SH-SY5Y (cell line): Measurements from ENCODE around the gene CEACAM16.

Experiments used
- GATA2 ChIP-seq: IDR thresholded peaks from 2 replicates; pipeline ENCODE4 v1.6.1; 2011; ENCODE audit warnings: mild to moderate bottlenecking, low read depth, low read length
- GATA3 ChIP-seq: IDR thresholded peaks from 2 replicates; pipeline ENCODE4 v1.6.1; 2011; ENCODE audit warnings: low read depth, mild to moderate bottlenecking, low read length, moderate library complexity

DNA sequence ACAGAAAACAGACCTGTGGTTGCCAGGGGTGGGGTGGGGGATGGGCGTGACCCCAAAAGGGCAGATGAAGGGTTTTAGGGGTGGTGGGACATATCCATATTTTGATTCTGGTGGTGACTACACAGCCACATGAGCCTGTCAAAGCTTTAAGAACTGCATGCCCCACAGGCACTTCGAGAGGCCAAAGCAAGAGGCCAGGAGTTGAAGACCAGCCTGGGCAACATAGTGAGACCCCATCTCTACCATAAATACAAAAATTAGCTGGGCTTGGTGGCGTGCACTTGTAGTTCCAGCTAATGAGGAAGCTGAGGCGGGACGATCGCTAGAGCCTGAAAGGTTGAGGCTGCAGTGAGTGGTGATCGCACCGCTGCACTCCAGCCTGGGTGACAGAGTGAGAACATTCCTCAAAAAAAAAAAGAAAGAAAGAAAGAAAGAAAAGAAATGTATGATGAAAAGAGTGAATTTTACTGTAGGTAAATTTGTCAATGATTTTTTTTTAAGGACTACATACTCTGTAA, 30.6 kb downstream of the CEACAM16 start:
- TF ChIP-seq GATA2: no peak
- TF ChIP-seq GATA3: no peak
